NCI-H1092 (cell line): ENCODE measurements around the gene RGL2.
"Not testable (repeated sequence)": the region's sequence is repeated elsewhere in the genome, so short reads cannot be mapped to it uniquely, and the experiment has no call there.

Source experiments
- DNase-seq: peaks from one replicate; lab custom pipeline; 2025; lab: John Stamatoyannopoulos, UW

Gene RGL2

DNA sequence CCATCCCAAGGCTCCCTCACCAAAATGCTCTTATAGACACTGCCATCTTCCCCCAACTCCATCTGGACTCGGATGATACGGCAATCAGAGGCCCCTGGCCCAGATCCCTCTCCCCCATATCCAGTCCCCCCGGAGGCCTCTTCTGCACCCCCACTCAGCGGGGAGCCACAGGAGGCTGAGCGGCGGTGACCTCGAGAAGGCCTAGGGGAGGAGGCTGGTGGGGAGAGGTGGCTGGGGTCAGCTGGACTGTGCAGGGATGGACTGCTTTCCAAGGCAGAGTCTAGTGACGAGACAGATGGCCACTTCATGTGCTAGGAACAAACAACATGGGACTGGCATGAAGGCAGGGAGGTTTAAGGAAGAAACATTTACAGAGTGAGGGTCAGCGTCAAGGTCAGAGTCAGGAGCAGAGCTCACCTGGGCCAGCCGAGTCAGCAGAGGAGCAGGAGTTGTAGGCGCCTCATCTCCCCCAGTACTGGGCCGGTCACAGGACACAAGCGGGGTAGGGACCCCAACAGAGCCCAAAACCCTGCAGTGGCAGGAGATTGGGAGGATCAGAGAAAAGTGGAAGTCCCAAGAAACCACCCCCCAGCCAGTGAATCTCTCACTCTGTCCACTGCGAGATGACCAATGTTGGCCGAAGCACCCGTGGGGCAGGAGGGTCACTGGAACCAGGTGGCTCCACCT lies 5.6 kb downstream of the RGL2 start:
- no peak for DNase-seq

DNA sequence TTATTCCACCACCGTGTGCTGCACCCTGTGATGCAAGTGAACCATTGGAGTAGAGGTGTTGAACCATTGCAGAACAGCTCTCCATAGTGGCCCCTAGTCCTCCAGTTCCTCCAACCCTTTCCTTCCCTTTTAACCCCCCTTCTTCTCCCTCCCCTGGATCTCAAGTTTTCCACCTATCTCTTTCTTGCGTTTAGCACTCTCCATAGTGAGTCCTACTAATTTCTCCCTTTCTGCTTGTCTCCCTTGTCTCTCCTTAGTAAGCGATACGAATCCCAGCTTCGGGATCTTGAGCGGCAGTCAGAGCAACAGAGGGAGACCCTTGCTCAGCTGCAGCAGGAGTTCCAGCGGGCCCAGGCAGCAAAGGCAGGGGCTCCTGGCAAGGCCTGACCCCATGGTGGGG lies 8.3 kb downstream of the RGL2 start:
- no peak for DNase-seq

GRCh38 chr6:33289784-33290315 lies 8.9 kb downstream of the RGL2 start:
- DNase-seq: no peak

GRCh38 chr6:33288921-33289783 lies 9.6 kb downstream of the RGL2 start, which contains the start of the genes PFDN6 and WDR46:
PFDN6 (plus strand) TSS chr6:33289601; CDS start chr6:33289857, 256 bp downstream.
WDR46 (minus strand) TSS chr6:33289239; CDS start chr6:33289170, 69 bp downstream.
- peak; percentile 64 for DNase-seq

- no peak for DNase-seq
Observed at GRCh38 chr6:33288141-33288920, 10.4 kb downstream of the RGL2 start.

GRCh38 chr6:33286946-33287914 lies 11.5 kb downstream of the RGL2 start:
- DNase-seq: no peak

GRCh38 chr6:33285214-33285613 lies 13.5 kb downstream of the RGL2 start:
- not testable (repeated sequence) for DNase-seq

- no peak for DNase-seq
Observed at GRCh38 chr6:33280539-33280938, 18.2 kb downstream of the RGL2 start.

- no peak for DNase-seq
Observed at GRCh38 chr6:33279971-33280511, 18.7 kb downstream of the RGL2 start.

DNA sequence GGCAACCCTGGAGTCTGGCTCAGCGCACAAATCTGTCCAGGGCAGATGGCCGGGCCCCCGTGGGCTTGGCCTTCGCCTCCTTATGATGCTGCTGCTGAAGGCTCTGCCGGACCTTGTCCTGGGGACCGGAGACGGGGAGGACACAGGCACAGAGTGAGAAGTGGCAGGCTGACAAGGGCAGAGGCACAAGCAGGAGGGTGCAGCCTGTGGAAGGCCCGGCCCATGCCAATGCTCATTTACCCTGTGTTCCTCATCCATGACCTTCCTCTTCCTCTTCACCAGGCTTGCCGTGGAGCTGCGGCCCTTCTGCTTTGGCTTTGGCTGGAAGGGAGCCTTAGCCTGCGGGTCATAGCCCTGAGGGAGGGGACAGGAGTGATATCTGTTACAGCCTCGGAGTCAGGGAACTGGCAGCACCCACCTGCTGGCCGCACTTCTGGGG lies 19.5 kb downstream of the RGL2 start:
- DNase-seq: no peak

DNA sequence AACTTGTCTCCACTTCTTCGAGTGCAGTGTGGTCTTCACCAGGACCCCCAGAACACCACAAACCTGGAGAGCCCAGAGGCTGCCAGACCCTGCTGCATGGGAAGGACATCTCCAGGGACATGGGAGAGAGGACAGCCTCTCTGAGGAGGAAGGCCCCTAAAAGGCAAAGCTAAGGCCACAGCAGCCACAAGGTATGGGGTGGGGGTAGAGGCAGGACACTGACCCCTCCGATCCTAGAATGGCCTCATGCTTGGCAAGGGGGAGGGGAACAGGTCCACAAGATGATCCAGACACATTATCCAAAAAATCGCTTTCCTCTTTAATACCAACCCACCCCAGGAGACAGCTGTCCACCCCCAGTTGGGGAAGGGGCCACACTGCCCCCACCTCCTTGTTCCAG lies 19.9 kb downstream of the RGL2 start:
- no peak for DNase-seq

DNA sequence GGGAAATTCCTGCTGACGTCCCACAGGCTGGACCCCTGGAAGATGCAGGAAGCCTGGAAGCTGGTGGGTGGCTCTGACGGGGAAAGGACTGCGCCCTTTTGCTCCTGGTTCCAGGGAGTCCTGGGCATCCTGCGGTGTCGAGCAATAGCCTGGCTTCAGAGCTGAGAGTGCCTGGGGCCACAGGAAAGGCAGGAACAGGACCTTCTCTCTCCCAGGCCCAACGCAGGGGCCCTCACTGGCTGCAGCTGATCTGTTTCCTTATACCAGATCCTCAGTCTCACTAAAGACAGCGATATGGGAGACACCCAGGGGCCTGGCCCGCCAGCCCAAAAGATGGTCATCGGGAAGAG lies 20.4 kb downstream of the RGL2 start:
- DNase-seq: no peak

- no peak for DNase-seq
Observed at GRCh38 chr6:33277663-33278391, 20.9 kb downstream of the RGL2 start.

DNA sequence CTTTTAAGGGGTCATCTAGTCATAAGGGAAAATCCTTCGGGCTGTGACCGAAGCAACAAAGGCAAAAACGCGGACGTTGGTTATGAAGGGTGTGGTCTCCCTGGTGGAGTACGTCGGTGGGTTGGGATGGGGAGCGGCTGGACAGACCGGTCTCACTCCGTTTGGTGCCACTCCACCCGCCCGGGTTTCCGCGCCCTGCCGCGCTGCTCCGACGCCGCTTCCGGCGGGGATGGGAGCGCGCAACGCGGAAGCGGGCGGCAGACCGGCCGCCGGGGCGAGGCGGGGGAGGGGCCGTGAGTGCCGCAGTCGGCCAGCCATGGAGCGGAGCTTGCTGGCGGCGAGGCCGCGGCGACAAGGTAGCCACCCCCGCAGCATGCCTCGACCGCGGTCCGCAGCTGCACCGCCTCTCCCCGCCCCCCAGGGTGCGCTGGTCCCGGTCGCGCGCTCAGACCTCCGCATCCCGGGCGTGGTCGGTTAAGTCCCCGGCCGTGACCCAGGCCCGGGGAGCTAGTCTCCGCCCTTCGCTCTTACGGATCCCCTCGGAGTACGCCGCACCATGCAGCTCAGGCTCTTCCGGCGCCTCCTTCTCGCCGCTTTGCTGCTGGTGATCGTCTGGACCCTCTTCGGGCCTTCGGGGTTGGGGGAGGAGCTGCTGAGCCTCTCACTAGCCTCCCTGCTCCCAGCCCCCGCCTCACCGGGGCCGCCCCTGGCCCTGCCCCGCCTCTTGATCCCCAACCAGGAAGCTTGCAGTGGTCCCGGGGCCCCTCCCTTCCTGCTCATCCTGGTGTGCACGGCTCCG lies 21.7 kb downstream of the RGL2 start, which contains the start of gene B3GALT4:
Gene B3GALT4 (plus strand): TSS at position 260 of the 799 bp plus-strand sequence. CDS start 297 bp downstream, at position 557.
- peak; percentile 20 for DNase-seq

GRCh38 chr6:33276581-33276863 lies 22.2 kb downstream of the RGL2 start:
- DNase-seq: no peak

DNA sequence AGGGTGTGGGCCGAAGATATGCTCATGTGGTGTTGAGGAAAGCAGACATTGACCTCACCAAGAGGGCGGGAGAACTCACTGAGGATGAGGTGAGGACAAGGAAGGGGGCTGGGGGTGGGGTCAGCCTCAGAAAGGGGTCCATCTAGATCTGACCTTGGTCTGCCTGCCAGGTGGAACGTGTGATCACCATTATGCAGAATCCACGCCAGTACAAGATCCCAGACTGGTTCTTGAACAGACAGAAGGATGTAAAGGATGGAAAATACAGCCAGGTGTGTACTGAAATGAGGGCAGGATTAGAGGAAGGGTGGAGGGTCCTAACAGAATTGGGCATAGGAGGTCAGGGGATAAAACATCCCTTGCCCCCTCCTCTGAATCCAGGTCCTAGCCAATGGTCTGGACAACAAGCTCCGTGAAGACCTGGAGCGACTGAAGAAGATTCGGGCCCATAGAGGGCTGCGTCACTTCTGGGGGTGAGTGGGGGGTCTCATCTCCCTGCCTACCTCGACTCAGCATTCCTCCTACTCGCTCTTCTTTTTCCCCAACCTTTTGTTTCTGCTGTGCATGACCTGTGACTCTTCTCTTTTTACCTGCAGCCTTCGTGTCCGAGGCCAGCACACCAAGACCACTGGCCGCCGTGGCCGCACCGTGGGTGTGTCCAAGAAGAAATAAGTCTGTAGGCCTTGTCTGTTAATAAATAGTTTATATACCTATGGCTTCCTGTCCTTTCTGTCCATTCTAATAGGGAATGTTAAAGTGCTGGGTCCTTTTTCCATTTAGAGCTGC lies 22.8 kb downstream of the RGL2 start:
- DNase-seq: not testable (repeated sequence)

DNA sequence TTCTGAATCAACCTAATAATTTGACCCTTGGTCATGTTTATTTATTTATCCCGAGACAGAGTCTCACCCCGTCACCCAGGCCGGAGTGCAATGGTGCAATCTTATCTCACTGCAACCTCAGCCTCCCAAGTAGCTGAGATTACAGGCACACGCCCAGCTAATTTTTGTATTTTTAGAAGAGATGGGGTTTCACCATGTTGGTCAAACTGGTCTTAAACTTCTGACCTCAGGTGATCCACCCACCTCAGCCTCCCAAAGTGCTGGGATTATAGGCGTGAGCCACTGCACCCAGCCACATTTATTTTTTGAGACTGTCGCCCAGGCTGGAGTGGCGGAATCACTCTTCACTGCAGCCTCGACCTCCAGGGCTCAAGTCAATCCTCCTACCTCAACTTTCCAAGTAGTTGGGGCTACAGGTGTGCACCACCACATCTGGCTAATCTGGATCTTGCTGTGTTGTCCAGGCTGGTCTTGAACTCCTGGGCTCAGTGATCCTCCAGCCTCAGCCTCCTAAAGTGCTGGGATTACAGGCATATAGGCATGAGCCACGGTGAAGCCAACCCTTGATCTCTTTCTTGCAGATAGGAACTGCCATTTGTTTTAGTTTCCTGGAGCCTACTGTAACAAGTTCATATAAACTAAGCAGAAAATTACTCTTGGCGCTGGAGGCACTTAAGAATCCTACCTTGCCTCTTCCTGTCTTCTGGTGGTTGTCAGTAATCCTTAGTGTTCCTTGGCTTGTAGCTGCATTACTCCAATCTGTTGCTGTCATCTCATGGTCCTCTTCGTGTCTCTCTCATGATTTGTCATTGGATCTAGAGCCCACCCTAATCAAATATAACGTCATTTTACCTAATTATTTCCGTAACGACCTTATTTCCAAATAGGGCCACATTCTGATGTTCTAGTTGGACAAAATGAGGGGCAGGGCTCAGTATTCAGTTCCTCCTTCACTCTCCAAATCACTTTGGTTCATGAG lies 24.5 kb downstream of the RGL2 start:
- DNase-seq: no peak
